ENCODE data around the gene FBXW2.
A peak's percentile ranks its signal among the peaks of the same experiment; 100 is the strongest.
"Not testable (repeated sequence)": the region's sequence is repeated elsewhere in the genome, so short reads cannot be mapped to it uniquely, and the experiment has no call there.

Gene FBXW2

GRCh38 chr9:120778758-120779157 is 14.5 kb downstream of the FBXW2 start:
- no peak for DNase-seq (ENCODE audit: low read depth)

- no peak for DNase-seq (ENCODE audit: low read depth)
These were observed 16.0 kb downstream of the FBXW2 start for GRCh38 chr9:120777229-120777628.

DNA sequence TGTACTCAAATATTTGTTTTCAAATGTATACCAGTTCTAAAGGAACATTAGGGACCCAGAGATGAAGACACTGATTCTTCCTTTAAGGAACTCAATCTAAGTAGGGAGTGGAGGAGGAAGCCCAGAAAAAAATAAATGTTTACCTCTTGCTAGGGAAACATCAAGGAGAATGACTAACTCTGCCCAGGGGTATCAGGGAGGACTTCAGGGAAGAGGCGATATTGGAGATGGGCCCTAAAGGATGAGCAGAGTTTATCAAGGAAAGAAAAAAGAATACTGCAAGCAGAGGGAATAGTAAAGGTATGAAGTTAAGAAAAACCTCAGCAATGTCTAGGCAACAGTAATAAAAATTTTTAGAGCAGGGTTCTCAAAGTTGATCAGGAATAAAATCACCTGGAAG is 16.4 kb downstream of the FBXW2 start:
- DNase-seq (ENCODE audit: low read depth): no peak

GRCh38 chr9:120775859-120776258 is 17.4 kb downstream of the FBXW2 start:
- DNase-seq (ENCODE audit: low read depth): no peak

DNA sequence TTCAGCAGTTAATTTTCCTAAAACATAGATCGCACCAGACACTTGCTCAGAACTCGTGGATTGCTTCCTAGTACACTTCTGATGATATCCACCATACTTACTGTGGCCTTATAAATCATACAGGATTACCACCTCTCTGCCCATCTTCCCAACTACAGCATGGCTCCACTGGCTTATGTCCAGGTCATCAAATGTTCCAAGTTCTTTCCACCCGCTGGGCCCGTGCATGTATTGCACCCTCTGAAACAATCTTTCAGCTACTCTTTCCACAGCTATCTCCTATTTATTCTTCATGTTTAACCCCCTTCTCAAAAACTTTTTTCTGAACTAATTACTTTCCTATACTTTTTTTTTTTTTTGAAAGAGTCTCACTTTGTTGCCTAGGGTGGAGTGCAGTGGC is 18.5 kb downstream of the FBXW2 start:
- no peak for DNase-seq (ENCODE audit: low read depth)

GRCh38 chr9:120773256-120773655 is 20.0 kb downstream of the FBXW2 start:
- DNase-seq (ENCODE audit: low read depth): no peak

- DNase-seq (ENCODE audit: low read depth): no peak
These were observed 22.3 kb downstream of the FBXW2 start for GRCh38 chr9:120770931-120771330.

- no peak for DNase-seq (ENCODE audit: low read depth)
These were observed 24.3 kb downstream of the FBXW2 start for GRCh38 chr9:120768886-120769285.

GRCh38 chr9:120768247-120768646 is 25.0 kb downstream of the FBXW2 start:
- DNase-seq (ENCODE audit: low read depth): no peak

GRCh38 chr9:120767451-120767850 is 25.8 kb downstream of the FBXW2 start:
- no peak for DNase-seq (ENCODE audit: low read depth)

- no peak for DNase-seq (ENCODE audit: low read depth)
These were observed 27.2 kb downstream of the FBXW2 start for GRCh38 chr9:120765910-120766425.

- no peak for DNase-seq (ENCODE audit: low read depth)
These were observed 28.7 kb downstream of the FBXW2 start for GRCh38 chr9:120764476-120764875.

GRCh38 chr9:120761006-120761405 is 32.2 kb downstream of the FBXW2 start:
- DNase-seq (ENCODE audit: low read depth): no peak

DNA sequence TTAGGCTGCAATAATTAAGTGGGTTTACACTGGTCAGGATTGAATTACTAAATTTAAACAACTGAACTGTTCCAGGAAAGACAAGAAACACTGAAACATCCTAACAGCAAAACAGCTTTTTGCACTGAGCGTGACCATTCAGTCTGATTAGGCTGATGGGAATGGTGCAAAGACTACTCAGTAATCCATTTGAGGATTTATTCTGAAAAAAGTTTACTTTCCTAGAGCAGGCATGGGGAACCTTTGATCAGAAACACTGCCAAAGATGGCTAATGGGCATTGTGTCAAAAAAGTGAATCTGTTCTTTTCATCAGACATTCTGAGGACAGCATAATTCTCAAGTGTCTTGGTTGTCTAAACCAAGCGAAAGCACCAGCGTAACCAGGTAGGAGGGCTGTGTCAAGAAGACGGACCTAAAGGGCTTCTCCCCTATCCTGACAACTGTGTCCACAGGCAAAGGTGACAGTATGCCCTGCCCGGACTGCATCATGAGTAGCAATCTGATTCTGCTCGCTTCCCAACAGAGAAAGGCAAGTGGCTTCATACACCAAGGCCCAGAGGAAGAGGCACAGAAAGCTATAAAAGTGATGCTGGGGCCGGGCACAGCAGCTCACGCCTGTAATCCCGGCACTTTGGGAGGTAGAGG is 33.3 kb downstream of the FBXW2 start:
- no peak for DNase-seq (ENCODE audit: low read depth)

GRCh38 chr9:120758544-120758943 is 34.7 kb downstream of the FBXW2 start:
- no peak for DNase-seq (ENCODE audit: low read depth)

DNA sequence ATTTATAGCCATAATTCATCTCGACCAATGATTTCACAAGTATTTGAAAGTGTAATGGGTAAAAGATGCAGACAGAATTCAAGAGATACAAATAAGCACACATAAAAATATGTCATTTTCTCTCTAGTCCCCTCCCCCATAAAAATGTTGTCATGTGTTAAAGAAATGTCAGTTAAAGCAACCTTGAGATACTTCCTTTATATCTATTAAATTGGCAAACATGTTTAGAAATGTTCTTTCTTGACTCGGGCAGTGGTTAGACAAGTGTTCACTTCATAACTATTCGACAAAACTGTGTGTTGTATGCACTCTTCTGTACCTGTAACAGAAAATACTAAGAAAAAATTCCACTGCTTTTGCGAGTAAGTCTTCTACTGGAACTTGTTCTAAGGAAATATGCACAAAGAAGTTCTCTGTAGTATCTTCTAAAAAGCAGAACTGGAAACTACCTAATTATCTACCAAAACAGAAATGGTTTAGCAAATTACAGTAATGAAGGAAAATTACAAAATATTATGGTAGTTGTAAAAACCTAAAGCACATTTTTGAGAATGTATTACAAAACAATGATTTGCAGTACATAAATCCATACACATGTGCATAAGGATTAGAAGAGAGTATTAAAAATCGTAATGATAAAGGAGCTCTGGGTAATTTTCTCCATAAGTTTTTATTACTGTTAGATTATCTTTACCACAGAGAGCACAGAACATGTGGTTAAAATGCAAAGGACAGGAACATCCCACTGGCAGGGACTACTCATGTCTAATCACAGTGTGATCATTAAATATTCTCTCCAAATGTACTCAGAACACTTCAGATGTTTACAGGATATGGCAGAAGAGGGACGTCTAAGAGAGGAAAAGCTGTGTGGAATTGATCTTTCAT is 35.9 kb downstream of the FBXW2 start:
- DNase-seq (ENCODE audit: low read depth): no peak

GRCh38 chr9:120756531-120756930 is 36.7 kb downstream of the FBXW2 start:
- no peak for DNase-seq (ENCODE audit: low read depth)

DNA sequence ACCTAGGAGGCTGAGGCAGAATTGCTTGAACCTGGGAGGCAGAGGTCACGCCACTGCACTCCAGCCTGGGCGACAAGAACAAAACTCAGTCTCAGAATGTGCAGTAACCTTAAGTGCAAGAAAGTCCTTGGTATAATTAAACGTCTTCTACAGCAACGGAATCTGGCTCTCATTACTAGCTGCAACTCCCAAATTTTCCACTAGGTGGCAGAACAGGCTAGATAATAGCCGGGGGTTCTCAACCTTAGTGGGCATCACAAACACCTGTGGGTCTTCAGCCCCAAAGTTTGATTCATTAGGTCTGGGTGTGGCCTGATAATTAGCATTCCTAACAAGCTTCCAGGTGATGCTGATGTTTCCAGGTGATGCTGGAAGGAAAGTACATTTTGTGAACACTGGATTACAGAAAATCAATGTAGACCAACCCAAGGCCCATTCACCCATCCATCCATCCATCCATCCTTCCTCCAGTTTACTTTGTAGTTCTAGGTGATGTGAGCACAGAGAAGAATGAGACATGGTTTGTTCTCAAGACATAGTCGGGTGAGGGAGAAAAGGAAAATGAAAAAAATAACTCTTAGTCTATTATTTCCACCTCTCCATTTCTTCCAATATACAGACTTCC is 37.3 kb downstream of the FBXW2 start:
- peak; percentile 19 for DNase-seq (ENCODE audit: low read depth)

- no peak for DNase-seq (ENCODE audit: low read depth)
These were observed 38.2 kb downstream of the FBXW2 start for GRCh38 chr9:120755044-120755443.

- DNase-seq (ENCODE audit: low read depth): no peak
These were observed 42.8 kb downstream of the FBXW2 start for GRCh38 chr9:120750421-120750820.

DNA sequence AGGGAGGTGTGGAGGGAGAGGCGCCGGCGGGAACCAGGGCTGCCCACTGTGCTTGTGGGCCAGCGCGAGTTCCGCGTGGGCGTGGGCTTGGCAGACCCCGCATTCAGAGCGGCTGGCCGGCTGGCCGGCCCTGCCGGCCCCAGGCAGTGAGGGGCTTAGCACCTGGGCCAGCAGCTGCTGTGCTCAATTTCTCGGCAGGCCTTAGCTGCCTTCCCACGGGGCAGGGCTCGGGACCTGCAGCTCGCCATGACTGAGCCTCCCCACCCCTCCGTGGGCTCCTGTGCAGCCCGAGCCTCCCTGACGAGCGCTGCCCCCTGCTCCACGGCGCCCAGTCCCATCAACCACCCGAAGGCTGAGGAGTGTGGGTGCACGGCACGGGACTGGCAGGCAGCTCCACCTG is 46.9 kb downstream of the FBXW2 start:
- DNase-seq (ENCODE audit: low read depth): not testable (repeated sequence)

- no peak for DNase-seq (ENCODE audit: low read depth)
These were observed 47.9 kb downstream of the FBXW2 start for GRCh38 chr9:120745278-120745677.

GRCh38 chr9:120742951-120743416 is 50.2 kb downstream of the FBXW2 start:
- no peak for DNase-seq (ENCODE audit: low read depth)
